Heart left ventricle (tissue), 16 donors: ENCODE data around the gene RBKS. TPM values are rescaled to one million over a fixed set of nuclear protein-coding genes. Genes with fewer than 3 reads are reported as not detected.

Source experiments
- ATAC-seq, 4 donors: fragments of 200-7000 bp; cut with Tn5 transposase; one replicate each; pipeline ENCODE4 v1.9.1; 2020 to 2022; ENCODE audit warnings: moderate library complexity in 4 of 4, mild to moderate bottlenecking in 3 of 4, moderate number of reproducible peaks in 1 of 4
- DNase-seq, 5 donors: peaks; one replicate each; pipeline ENCODE4 v3.0.0-alpha.2; 2020
- H3K27ac ChIP-seq, 12 donors: fragments of 200-600 bp; sonication (generic) in 4 of 12; one replicate each; pipeline versions ENCODE4 v1.5.0 to v1.8.0; 2016 to 2022; ENCODE audit warnings: mild to moderate bottlenecking in 2 of 12
- H3K27me3 ChIP-seq, 9 donors: fragments of 200-600 bp; sonication (generic) in 2 of 9; one replicate each; pipeline versions ENCODE4 v1.5.1 to v1.8.0; 2016 to 2022; ENCODE audit warnings: mild to moderate bottlenecking in 3 of 9
- H3K36me3 ChIP-seq, 9 donors: fragments of 200-600 bp; sonication (generic) in 2 of 9; one replicate each; pipeline versions ENCODE4 v1.5.0 to v1.8.0; 2018 to 2022; ENCODE audit warnings: mild to moderate bottlenecking in 2 of 9
- H3K4me1 ChIP-seq, 12 donors: fragments of 200-600 bp; sonication (generic) in 4 of 12; one replicate each; pipeline versions ENCODE4 v1.5.0 to v1.8.0; 2016 to 2022; ENCODE audit warnings: mild to moderate bottlenecking in 3 of 12
- H3K4me3 ChIP-seq, 12 donors: fragments of 200-600 bp; sonication (generic) in 4 of 12; one replicate each; pipeline versions ENCODE4 v1.5.0 to v1.8.0; 2017 to 2022; ENCODE audit warnings: mild to moderate bottlenecking in 9 of 12, moderate library complexity in 4 of 12
- H3K9me3 ChIP-seq, 12 donors: fragments of 200-600 bp; sonication (generic) in 4 of 12; one replicate each; pipeline versions ENCODE4 v1.5.0 to v1.8.0; 2016 to 2022; ENCODE audit warnings: mild to moderate bottlenecking in 1 of 12
- CTCF ChIP-seq, 12 donors: fragments of 200-600 bp; sonication (generic) in 4 of 12; IDR thresholded peaks; one replicate each; pipeline versions ENCODE4 v1.5.0 to v1.8.0; 2018 to 2022; ENCODE audit warnings: antibody characterized with exemption in 12 of 12, mild to moderate bottlenecking in 5 of 12
- POLR2A ChIP-seq, 2 donors: fragments of 450-650 bp; IDR thresholded peaks; one replicate each; pipeline ENCODE4 v1.6.1; 2017; ENCODE audit warnings: antibody characterized with exemption in 2 of 2, mild to moderate bottlenecking in 2 of 2, moderate library complexity in 2 of 2
- WGBS, 4 donors: extraction: QIAGEN DNeasy Blood & Tissue Kit in 2 of 4; methylation state at CpG; one replicate each; pipeline versions ENCODE4 v1.1.5 to v1.1.7; 2013 to 2018; 5-methylcytosine and 5-hydroxymethylcytosine counted together
- intact Hi-C, 10 donors: fragments of 100-400 bp; cut with DNase I; formaldehyde crosslinking; loops; one replicate each; pipeline versions ENCODE4 v1.11.1 to v1.14.2; 2022
- polyA plus RNA-seq, 2 donors: library from polyadenylated mRNA; stranded (reverse); fragments of 200-250 nt; gene quantifications; one replicate each; pipeline ENCODE4 v1.2.3, GENCODE V29; 2013
- total RNA-seq, 9 donors: library from RNA; depleted of rRNA in 2 of 9; stranded (reverse); fragments of >200 nt in 2 of 9; fragmentation: NEBNext Ultra II Directional in 3 of 9; extraction: Animal tissue kit (Norgen Biotek cat#: 25700) in 3 of 9; gene quantifications; one replicate each; pipeline versions ENCODE4 v1.1.0 to v1.2.4, GENCODE V29; 2016 to 2023
- donor health status: ischemic (EF 13 %, LVEDD 7.1; RV severe dilation, severe dysfunction).
- donor health status: healthy with polysubstance abuse.
- donor health status: DM: no; HTN: yes; CAD: no.
- donor health status: DM: no; HTN: no; CAD: no.
- donor health status: ischemic (EF 25% LVEDD 6.9; RV normal size, moderate dysfunction).
- donor health status: ischemic (EF 25% LVEDD 5.7; RV mildly dilated, moderate dysfunction).
- donor health status: healthy.
- donor health status: DM: yes; HTN: yes; CAD: no.
- donor health status: ischemic (EF 35%, LVEDD 5.7; RV mildly dilated, moderate dysfunction).
- donor health status: nonischemic (EF 11% LVEDD 7.7; RV severe dilation, severe dysfunction).
- donor health status: DM: yes; HTN: yes; CAD: no.
- donor health status: PGD.
- donor health status: ischemic (EF 29% LVEDD 5.4; RV normal size, mild dysfunction).
- donor health status: nonischemic (EF 23%, LVEDD 6.1; RV moderate dilation, normal function).

Gene RBKS
- total and polyA plus RNA-seq, 11 donors: 1.3 to 6.0 (median 4.0) TPM

GRCh38 chr2:27901234-27901633, 11.0 kb upstream of the RBKS start:
- DNase-seq: no peak
- no peaks in the 10 kb centered on the region for H3K9me3 ChIP-seq
- no peak overlapping the region for H3K27ac ChIP-seq
- ATAC-seq: peak in 1 of 4 donors; percentile 29
- WGBS, 4 donors: 60 to 86% (median 73%) methylated on average over 1 of the region's 1 CpG
- intact Hi-C loops: no loop called here
- no peaks in the 10 kb centered on the region for H3K27me3 ChIP-seq
- peaks cover 0 to 37% (median 13%) of the 10 kb centered on the region in 9 donors for H3K36me3 ChIP-seq
- H3K4me1 ChIP-seq: peaks cover 0 to 23% (median 7%) of the 10 kb centered on the region in 12 donors
- TF ChIP-seq CTCF (IDR thresholded peaks at IDR 0.05): no peak
- H3K4me3 ChIP-seq: no peak overlapping the region

DNA sequence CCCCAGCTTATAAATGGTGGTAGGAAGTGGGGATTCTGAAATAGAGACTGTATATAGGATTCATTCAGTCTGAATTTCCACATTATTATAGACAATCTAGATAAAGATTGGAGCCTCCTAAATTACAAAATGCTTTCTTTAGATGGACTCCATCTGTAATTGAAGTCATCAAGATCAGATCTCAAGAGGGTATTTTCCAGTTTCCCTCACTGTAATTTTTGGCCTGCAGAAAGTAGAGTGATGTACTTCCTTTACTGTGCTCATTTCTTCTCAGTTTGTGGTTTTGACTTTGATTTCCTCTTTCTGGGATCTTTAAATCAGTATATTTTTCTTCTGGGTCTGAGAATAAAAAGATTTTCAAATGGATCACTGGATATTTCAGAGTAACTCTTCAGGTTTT, 7.5 kb upstream of the RBKS start:
- ATAC-seq: peak in 1 of 4 donors; percentile 38
- no peak for TF ChIP-seq POLR2A (IDR thresholded peaks at IDR 0.05)
- TF ChIP-seq CTCF (IDR thresholded peaks at IDR 0.05): no peak
- DNase-seq: no peak
- Histone ChIP-seq H3K27ac (peak overlapping the region in 3 of 12 donors; percentile 2 to 83 (median 15)), H3K27me3 (no peaks in the 10 kb centered on the region), H3K36me3 (peaks cover 0 to 55% (median 21%) of the 10 kb centered on the region in 9 donors), H3K4me3 (no peak overlapping the region), H3K4me1 (peaks cover 0 to 31% (median 0%) of the 10 kb centered on the region in 12 donors), H3K9me3 (no peaks in the 10 kb centered on the region)
- intact Hi-C loops: loop anchor here in 3 of 10 donors (10.0 kb wide), 3 partner anchors 123 to 507 kb away; partner anchors contain the start of gene MRPL33 (in 1 of the 3)

- Histone ChIP-seq H3K9me3 (no peaks in the 10 kb centered on the region), H3K4me1 (peaks cover 0 to 63% (median 22%) of the 10 kb centered on the region in 12 donors), H3K27me3 (no peaks in the 10 kb centered on the region), H3K27ac (peak overlapping the region in 2 of 12 donors; percentile 97 to 99), H3K4me3 (no peak overlapping the region), H3K36me3 (peaks cover 0 to 31% (median 9%) of the 10 kb centered on the region in 9 donors)
- ATAC-seq (no peak), DNase-seq (no peak)
- TF ChIP-seq CTCF (IDR thresholded peaks at IDR 0.05): no peak
- TF ChIP-seq POLR2A (IDR thresholded peaks at IDR 0.05): no peak
- 50 to 70% (median 58%) methylated on average over 3 of the region's 3 CpGs for WGBS, 4 donors
- intact Hi-C loops: loop anchor here in 7 of 10 donors (5.0 to 10.0 kb wide), 7 partner anchors 64 to 512 kb away; partner anchors contain the start of genes FOSL2 (in 2 of the 7) and MRPL33 (in 1 of the 7)
Observed at GRCh38 chr2:27893006-27893405, 2.8 kb upstream of the RBKS start.

DNA sequence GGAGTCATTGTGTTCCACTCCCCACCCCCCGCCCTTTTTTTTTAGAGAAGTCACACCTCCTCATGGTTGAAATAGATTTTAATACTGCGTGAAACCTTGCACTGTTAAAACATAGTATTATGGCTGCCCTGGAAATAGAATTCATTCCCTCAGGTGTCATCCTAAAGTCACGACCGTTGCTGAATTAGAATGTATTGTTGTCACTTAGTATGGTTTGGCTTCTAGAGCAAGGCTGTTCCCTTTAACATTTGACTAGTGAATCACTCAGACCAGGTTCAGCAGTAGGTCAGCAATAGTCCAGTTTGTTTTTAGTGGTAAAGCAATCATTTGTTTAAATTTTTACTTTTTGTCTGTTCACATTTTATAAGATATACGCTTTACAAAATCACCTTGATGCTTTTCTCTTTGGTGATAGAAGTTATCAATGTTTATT, 1.5 kb upstream of the RBKS start:
- Histone ChIP-seq H3K9me3 (no peaks in the 10 kb centered on the region), H3K4me1 (peaks cover 0 to 54% (median 22%) of the 10 kb centered on the region in 12 donors), H3K4me3 (peak overlapping the region in 6 of 12 donors; percentile 57 to 89 (median 78)), H3K27ac (peak overlapping the region in 8 of 12 donors; percentile 87 to 99 (median 97)), H3K36me3 (peaks cover 0 to 22% (median 9%) of the 10 kb centered on the region in 9 donors), H3K27me3 (no peaks in the 10 kb centered on the region)
- no peak for ATAC-seq
- no peak for DNase-seq
- WGBS, 4 donors: 75 to 83% (median 80%) methylated on average over 5 of the region's 5 CpGs
- intact Hi-C loops: loop anchor here in 9 of 10 donors (2.0 to 10.0 kb wide), 9 partner anchors 66 to 513 kb away; partner anchors contain the start of genes FOSL2 (in 2 of the 9) and MRPL33 (in 1 of the 9)
- TF ChIP-seq POLR2A (IDR thresholded peaks at IDR 0.05): no peak
- TF ChIP-seq CTCF (IDR thresholded peaks at IDR 0.05): no peak
